Subcutaneous adipose tissue (tissue), 4 donors: ENCODE results near the gene CRP. TPM values are rescaled to one million over a fixed set of nuclear protein-coding genes. Genes with fewer than 3 reads are reported as not detected.

Experiments used
- total RNA-seq, 4 donors: library from RNA; depleted of rRNA; stranded (reverse); fragments of >200 nt; gene quantifications; one replicate each; pipeline ENCODE4 v1.1.0, GENCODE V29; 2016
- TF ChIP-seq, protein P1 (sequence below): fragments of 450-650 bp; IDR thresholded peaks from one replicate; pipeline ENCODE4 v1.5.1; 2016; ENCODE audit warnings: low read depth, mild to moderate bottlenecking, control low read depth, antibody characterized with exemption, moderate library complexity

CRP gene
- total RNA-seq, 4 donors from 2014 or later, result 0.57 TPM; not detected in 3

DNA sequence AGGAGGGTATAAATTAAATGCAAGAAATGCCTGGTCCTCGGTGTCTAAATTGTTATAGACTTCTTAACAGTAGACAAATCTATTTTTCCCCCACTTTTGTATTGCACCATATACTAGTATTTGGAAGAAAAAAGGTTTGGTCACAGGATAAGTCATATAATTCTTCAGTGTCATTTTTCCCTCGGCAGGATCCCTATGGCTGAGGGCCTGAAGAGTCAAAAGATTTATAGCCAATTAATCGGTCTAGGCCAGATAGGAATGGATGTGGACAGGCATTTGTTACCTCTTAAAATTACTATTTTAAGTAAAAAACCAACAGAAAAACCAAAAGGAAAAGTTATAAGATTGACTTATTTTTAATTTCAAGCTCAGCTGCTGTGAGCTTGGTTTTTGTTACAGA is 45.6 kb downstream of the CRP start:
- TF ChIP-seq, protein P1, sequence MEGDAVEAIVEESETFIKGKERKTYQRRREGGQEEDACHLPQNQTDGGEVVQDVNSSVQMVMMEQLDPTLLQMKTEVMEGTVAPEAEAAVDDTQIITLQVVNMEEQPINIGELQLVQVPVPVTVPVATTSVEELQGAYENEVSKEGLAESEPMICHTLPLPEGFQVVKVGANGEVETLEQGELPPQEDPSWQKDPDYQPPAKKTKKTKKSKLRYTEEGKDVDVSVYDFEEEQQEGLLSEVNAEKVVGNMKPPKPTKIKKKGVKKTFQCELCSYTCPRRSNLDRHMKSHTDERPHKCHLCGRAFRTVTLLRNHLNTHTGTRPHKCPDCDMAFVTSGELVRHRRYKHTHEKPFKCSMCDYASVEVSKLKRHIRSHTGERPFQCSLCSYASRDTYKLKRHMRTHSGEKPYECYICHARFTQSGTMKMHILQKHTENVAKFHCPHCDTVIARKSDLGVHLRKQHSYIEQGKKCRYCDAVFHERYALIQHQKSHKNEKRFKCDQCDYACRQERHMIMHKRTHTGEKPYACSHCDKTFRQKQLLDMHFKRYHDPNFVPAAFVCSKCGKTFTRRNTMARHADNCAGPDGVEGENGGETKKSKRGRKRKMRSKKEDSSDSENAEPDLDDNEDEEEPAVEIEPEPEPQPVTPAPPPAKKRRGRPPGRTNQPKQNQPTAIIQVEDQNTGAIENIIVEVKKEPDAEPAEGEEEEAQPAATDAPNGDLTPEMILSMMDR, result no peak

DNA sequence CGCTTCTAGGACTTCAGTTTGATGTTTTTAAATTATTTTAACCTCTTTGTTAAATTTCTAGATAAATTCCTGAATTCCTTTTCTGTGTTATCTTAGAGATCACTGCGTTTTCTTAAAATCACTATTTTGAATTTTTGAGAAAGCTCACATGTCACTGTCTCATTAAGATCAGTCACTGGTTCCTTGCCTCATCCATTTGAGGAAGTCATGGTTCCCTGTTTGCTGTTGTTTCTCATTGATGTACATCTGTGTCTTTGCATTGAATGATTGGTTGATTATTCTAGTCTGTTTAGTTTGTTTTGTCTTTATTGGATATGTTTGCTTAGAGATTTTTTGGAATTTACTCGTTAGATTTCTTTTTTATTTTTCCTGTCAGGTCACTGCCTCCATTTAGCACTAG is 50.1 kb downstream of the CRP start:
- TF ChIP-seq, protein P1, result no peak

DNA sequence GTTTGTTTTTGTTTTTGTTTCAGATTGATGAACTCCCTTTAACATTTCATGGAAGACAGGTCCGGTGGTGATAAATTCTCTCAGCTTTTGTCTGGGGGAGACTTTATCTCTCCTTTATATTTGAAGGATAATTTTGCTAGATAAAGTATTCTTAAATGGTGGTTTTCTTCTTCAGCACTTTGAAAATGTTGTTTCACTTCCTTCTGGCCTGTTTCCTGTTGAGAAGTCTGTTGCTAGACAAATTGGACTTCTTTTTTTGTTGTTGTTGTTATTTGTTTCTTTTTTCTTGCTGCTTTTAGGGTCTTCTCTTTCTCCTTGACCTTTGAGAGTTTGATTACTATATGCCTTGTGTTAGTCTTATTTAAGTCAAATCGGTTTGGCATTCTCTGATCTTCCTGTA is 50.8 kb downstream of the CRP start:
- TF ChIP-seq, protein P1, result no peak

Other genes starting within 250 kb of the CRP start
- not detected for gene OR10J5, start 178.6 kb downstream of the CRP start, total RNA-seq
- not detected for gene APCS, start 126.8 kb downstream of the CRP start, total RNA-seq
- 10 to 100 TPM; 32.0 to 99.5 (median 75.4) TPM for gene DUSP23, start 66.4 kb upstream of the CRP start, total RNA-seq
- under 1 TPM in 2 of 4 donors, not detected in 2; 0.34 to 0.44 TPM for gene FCRL6, start 87.8 kb upstream of the CRP start, total RNA-seq
- gene SLAMF8, start 112.3 kb upstream of the CRP start, total RNA-seq, result 10 to 100 TPM in 3 of 4 donors, 1 to 10 TPM in 1; 8.3 to 79.9 (median 14.4) TPM
- gene VSIG8, start 148.1 kb upstream of the CRP start, total RNA-seq, result not detected
- gene CFAP45, start 185.6 kb upstream of the CRP start, total RNA-seq, result 1 to 10 TPM in 1 of 4 donors, under 1 TPM in 1, not detected in 2; 0.85 to 1.3 TPM
- gene TAGLN2, start 210.9 kb upstream of the CRP start, total RNA-seq, result 100 to 1,000 TPM; 128 to 237 (median 179) TPM
- gene IGSF9, start 231.0 kb upstream of the CRP start, total RNA-seq, result under 1 TPM in 2 of 4 donors, not detected in 2; 0.17 to 0.33 TPM
- gene SLAMF9, start 239.6 kb upstream of the CRP start, total RNA-seq, result 10 to 100 TPM in 1 of 4 donors, 1 to 10 TPM in 1, under 1 TPM in 1, not detected in 1; 0.66 to 16.5 (median 3.6) TPM